ENCODE results near the gene ZNF223. TPM values are rescaled to one million over a fixed set of nuclear protein-coding genes. Genes with fewer than 3 reads are reported as not detected.
A peak's percentile ranks its signal among the peaks of the same experiment; 100 is the strongest.

Gene ZNF223
- total RNA-seq = 3.9 and 7.2 TPM in 2 replicates

DNA sequence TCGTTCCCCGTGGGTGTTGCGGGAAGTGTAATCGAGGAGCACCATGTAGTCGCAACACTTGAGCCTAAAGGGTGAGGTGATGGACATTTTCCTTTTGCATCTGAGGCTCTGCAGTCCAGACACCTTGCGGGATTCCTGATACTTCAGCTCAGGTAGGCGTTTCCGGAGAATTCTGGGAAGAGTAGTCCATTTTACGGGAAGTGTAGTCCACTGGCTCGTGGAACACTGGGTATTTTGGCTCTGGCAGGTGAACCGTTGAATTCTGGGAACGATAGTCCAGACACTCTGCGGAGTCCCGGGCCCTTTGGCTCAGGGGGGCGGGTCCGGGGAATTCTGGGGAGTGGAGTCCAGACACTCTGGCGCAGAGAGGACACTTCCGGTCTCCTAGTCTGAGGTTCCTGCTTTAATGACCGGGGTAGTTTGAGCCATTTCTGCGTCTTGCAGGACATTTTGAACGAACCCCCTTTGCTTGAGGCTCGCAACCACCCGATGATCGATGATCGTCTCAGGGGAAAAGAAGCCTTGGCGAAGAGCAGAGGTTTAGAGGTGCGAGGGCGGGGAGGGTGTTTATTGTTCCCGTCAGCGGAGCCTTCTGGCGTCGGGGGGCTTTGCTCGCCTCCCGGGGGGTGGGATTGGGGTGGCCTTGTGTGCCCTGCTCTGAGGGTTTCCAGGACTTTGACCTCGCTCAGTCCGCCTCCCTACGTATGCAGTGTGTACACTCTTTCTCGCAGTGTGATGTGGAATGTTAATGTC is at the start of gene ZNF223:
ZNF223 (plus strand) TSS at position 387 of the 753 bp plus-strand sequence. CDS start 3,141 bp downstream, outside the sequence.
- peak; percentile 58 for DNase-seq (ENCODE audit: extremely low read depth, low read depth, low spot score)

DNA sequence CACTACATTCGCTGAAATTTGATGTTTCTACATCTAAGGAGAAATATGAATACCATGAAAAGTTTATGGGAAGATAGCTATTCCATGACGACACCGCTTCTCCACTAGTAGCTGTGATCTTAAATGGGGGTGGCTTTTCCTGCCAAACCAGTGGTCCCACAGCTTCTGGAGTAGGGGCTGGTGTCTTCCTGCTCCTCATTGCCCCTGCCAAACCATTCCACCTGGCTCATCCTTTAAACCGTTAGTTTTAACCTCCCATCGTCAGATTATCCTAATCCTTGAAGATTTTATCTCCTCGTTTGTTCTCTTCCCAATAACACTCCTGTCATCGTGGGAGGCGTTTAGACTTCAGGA is 49.6 kb upstream of the ZNF223 start:
- DNase-seq (ENCODE audit: extremely low read depth, low read depth, low spot score) = no peak

DNA sequence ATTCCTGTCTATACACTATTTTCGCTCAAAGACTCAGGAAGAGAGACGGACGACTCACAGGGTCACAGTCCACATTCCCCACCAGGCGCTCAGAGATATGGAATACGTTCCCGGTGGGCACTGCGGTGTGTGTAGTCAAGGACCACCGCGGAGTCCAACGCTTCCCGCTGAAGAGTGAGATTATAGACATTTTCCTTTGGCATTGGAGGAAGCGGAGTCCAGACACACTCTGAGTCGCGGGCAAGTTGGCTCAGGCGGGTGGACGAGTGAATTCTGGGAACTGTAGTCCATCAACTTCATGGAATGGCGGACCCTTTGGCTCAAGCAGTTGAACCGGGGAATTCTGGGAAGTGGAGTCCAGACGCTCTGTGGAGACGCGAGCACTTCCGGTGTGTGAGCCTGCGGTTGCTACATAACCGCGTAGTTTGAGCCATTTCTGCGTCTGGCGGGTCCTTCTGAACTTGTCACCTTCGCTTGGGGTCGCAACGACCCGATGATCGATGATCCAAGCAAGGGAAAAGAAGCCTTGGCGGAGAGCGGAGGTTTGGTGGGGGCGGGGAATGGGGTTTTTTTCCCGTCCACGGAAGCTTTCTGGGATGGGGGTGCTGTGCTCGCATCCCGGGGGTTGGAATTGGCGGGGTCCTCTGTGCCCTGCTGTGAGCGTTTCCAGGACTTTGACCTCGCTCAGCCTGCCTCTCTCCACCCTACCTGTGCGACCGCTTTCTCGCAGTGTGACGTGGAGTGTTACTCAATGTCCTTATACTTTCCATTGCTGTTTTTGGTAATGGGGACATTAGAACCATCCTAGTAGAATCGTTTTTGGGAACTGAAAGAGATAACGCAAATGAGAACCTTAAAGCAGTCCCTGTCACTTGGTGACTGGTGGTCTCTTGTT is 49.0 kb upstream of the ZNF223 start, which contains the start of gene ZNF230:
ZNF230 (plus strand) TSS at position 392 of the 895 bp plus-strand sequence. CDS start 4,122 bp downstream, outside the sequence.
- DNase-seq (ENCODE audit: extremely low read depth, low read depth, low spot score) = peak; percentile 82

DNA sequence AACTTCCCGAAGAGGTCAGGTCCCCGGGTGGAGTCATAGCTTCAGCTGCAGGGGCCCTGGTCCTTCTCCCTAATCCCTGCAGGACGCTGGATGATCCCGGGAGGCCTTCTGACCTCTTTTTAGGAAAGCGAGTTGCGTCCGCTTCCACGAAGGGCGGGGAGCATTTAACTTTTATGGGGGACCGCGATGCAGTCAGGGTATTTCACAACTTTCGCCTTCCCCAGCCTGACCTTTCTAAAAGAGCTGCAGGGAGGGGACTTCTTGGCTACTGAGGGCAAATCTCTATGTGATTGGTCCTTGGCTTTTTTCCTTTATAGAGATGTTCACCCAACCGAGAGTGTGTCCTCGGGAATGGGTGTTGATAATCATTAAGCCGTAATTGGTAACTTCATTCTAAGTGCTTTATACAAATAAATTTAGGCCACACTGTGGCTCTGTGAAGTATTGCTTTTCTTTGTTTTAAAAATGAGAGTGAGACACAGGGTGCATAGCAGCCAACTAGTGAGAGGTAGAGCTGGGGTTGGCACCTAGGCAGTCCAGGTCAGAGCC is 48.3 kb upstream of the ZNF223 start:
- no peak for DNase-seq (ENCODE audit: extremely low read depth, low read depth, low spot score)

DNA sequence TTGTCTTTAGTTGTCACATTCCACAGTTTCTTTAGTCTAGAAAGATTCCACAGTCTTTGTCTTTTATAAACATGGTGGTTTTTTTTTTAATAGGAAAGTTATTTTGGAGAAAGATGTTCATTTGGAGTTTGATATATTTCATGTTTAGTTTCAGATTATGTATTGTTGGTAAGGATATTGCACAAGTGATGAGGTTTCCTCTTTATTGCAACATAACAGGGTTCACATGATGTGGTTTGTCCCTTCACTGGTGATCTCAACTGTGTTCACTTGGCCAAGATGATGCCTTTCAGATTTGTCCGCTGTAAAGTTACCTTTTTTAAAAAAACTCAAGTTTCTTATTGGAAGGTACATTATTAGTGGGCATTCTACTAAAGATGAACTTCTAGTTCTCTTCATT is 45.9 kb upstream of the ZNF223 start:
- no peak for DNase-seq (ENCODE audit: extremely low read depth, low read depth, low spot score)

DNA sequence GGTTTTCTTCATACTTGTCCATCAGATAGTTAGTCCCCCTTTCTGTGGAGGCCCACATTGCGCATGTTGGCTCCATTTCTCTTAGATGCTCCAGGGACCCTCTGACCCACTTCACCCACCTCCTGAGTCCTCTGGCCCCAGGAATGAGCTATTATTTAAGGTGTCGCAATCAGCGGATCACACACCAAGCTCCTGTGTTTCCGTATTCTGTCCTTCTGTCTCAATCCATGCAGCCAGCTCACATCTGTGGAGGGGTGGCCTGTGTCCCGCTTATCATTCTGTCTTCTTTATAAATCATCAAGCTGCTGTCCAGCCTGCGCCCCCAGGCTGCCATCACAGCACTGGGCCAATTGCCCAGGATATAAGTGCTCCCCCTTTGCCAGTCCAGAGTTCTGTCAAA is 44.4 kb upstream of the ZNF223 start:
- no peak for DNase-seq (ENCODE audit: extremely low read depth, low read depth, low spot score)

DNA sequence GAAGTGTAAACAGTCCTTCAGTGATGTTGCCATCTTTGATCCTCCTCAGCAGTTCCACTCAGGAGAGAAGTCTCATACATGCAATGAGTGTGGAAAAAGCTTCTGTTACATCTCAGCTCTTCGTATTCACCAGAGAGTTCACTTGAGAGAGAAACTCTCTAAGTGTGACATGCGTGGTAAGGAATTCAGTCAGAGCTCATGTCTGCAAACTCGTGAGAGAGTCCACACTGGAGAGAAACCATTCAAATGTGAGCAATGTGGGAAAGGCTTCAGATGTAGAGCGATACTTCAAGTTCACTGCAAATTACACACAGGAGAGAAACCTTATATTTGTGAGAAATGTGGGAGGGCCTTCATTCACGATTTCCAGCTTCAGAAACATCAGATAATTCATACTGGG is 41.4 kb upstream of the ZNF223 start:
- no peak for DNase-seq (ENCODE audit: extremely low read depth, low read depth, low spot score)

DNA sequence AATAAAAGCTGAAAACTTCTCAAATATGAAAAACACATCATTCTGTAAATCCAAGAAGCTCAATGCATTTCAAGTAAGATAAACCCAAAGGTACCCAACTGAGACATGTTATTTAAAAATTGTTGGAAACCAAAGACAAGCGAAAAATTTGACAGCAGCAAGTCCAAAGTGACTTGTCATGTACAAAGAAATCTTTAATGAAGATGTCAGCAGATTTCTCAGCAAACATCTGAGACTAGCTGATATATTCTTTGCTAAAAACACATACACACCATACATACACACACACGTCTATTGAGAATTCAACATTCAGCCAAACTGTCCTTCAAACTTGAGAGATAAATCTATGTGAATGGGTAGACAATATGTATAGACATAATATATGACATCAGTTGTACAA is 32.3 kb upstream of the ZNF223 start:
- DNase-seq (ENCODE audit: extremely low read depth, low read depth, low spot score) = no peak

DNA sequence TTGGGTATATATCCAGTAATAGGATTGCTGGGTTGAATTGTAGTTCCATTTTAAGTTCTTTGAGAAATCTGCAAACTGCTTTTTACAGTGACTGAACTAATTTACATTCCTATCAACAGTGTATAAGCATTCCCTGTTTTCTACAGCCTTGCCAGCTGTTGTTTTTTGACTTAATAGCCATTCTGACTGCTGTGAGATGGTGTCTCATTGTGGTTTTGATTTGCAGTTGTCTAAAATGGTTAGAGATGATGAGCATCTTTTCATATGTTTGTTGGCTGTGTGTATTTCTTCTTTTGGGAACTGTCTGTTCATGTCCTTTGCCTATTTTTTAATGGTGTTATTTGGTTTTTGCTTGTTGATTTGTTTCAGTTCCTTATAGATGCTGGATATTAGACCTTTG is 30.6 kb upstream of the ZNF223 start:
- no peak for DNase-seq (ENCODE audit: extremely low read depth, low read depth, low spot score)

DNA sequence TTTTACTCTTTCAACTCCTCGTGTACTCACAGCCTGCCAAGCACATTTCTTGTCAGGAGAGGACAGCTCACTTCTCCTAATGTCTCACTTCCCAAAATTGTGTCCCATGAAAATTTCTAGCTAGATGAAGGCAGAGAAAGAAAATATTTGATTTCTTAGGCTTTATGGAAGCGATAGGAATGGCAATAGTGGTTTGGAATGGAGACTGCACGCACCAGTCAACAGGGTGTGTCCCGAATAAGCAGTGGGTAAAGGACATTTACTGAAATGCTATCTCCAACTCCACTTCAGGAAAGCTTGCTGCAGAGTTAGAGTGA is 27.0 kb upstream of the ZNF223 start:
- DNase-seq (ENCODE audit: extremely low read depth, low read depth, low spot score) = no peak

DNA sequence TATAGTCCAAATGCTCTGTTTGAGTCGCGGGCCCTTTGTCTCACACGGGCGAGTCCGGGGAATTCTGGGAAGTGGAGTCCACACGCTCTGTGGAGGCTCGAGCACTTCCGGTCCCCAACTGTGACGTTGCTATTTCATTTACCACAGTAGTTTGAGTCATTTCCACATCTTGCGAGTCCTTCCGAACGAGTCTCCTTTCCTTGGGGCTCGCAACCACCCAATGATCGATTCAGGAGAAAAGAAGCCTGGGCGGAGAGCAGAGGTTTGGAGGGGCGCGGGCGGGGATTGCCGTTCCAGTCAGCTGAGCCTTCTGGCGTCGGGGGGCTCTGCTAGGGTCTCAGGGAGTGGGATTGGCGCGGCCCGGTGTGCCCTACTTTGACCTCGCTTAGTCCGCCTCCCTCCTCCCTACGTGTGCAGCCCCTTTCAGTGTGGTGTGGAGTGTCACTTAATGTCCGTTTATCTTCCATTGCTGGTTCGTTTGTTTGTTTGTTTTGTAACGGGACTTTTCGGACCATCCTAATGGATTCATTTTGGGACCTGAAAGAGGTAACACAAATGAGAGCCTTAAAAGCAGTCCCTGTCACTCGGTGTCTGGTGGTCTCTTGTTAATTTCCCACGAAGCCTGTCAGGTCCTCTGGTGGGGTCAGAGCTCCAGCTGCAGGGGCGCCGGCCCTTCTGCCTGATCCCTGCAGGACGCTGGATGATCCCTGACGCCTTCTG is 26.5 kb upstream of the ZNF223 start, which contains the start of gene ZNF222:
ZNF222 (plus strand) TSS at position 163 of the 720 bp plus-strand sequence; CDS start at position 221, 58 bp downstream.
- DNase-seq (ENCODE audit: extremely low read depth, low read depth, low spot score) = peak; percentile 80

DNA sequence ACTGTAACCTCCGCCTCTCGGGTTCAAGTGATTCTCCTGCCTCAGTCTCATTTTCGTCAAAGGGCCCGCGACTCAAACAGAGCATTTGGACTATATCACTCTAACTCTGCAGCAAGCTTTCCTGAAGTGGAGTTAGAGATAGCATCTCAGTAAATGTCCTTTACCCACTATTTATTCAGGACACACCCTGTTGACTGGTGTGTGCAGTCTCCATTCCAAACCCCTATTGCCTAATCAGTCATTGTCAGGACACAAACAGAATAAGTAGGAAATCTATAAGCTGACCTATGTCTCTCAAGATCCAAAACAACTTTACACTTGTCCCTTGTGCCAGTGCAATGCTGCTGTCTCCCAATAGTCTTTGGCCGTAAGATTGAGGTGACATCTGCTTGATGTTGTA is 25.2 kb upstream of the ZNF223 start:
- DNase-seq (ENCODE audit: extremely low read depth, low read depth, low spot score) = no peak

DNA sequence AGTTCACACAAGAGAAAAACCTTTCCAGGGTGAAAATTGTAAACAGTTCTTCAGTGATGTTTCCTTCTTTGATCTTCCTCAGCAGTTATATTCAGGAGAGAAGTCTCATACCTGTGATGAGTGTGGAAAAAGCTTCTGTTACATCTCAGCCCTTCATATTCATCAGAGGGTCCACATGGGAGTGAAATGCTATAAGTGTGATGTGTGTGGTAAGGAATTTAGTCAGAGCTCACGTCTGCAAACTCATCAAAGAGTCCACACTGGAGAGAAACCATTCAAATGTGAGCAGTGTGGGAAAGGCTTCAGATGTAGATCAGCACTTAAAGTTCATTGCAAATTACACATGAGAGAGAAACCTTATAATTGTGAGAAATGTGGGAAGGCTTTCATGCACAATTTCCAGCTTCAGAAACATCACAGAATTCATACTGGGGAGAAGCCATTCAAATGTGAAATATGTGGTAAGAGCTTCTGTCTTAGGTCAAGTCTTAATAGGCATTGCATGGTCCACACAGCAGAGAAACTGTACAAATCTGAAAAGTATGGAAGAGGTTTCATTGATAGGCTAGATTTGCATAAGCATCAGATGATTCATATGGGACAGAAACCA is 19.7 kb upstream of the ZNF223 start:
- no peak for DNase-seq (ENCODE audit: extremely low read depth, low read depth, low spot score)

DNA sequence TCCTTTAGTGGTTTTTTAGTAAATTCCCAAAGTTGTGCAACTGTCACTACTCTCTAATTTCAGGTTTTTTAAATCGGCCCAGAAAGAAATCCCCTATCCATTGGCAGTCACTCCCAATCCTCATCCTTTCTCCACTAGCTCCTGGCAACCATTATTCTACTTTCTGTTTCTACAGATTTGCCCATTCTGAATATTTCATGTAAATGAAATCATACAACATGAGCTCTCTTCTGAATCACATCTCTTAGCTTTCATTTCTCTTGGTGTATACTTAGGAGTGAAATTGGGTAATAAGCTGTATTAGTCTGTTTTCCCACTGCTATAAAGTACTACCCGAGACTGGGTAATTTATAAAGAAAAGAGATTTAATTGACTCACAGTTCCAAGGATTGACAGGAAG is 9.7 kb upstream of the ZNF223 start:
- no peak for DNase-seq (ENCODE audit: extremely low read depth, low read depth, low spot score)

DNA sequence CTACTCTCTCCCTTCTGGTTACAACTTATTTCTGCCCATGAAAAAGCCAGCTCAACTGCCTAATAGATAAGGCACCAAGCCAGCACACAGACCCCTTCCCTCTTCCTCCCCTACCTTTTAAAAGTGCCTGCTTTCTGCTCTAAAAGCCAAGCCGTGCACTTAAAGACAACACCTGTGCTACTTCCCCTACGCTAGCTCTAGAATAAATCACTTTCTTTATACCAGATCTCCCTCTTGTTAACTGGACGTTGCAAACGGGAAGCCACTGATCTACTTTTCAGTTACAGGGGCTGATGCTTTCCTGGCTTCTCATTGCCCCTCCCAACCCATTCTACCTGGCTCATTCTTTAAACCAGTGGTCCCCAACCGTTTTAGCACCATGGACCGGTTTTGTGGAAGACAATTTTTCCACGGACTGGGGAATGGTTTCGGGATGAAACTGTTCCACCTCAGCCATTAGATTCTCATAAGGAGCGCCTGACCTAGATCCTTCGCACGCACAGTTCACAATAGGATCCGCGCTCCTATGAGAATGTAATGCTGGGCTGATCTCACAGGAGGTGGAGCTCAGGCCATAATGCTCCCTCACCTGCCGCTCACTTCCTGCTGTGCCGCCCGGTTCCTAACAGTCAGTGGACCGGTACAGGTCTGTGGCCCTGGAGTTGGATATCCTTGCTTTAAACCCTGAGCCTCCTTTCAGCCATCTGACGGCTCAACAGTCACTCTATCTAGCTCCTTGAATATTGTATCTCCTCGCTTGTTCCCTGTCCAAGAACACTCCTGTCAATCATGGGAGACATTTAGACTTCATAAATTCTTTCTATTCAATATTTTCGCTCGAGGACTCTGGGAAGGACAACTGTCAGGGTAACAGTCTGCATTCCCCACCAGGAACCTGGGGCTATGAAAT is 841 bp upstream of the ZNF223 start:
- no peak for DNase-seq (ENCODE audit: extremely low read depth, low read depth, low spot score)

DNA sequence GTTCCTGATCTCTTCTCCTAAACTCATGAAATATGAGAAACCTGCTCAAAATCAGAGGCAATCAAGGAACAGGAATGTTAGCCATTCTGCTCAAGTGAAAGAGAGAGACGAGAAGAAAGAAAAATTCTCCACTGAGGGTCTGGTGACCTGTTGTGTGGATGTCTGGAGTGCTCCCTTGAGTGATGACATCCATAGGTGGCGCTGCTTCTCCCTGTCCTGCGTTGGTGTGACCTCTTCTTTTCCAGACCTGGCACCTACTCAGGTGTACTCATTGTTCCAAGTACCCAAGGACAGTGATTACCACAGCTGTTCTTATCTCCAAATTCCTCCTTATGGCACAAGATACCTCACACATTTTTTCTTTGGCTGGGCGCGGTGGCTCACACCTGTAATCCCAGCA is 4.0 kb downstream of the ZNF223 start:
- no peak for DNase-seq (ENCODE audit: extremely low read depth, low read depth, low spot score)

DNA sequence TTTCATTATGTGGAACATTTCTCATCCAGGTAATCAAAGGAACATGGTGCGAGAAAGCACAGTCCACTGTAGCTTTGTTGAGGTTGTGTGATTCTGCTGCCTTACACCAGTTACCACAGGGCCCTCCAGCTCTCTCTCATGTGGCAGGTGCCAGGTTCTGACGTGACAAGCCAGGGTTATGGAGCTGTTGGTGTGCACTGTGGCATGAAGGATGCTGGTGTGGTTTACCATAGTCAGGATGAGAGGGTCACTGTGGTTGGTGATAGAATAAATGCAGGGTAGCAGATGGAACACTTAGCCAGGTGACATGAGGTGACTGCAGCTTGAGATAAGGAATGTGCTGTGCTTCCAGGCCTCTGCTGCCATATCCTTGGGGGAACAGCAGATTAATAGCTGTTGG is 7.4 kb downstream of the ZNF223 start:
- no peak for DNase-seq (ENCODE audit: extremely low read depth, low read depth, low spot score)

DNA sequence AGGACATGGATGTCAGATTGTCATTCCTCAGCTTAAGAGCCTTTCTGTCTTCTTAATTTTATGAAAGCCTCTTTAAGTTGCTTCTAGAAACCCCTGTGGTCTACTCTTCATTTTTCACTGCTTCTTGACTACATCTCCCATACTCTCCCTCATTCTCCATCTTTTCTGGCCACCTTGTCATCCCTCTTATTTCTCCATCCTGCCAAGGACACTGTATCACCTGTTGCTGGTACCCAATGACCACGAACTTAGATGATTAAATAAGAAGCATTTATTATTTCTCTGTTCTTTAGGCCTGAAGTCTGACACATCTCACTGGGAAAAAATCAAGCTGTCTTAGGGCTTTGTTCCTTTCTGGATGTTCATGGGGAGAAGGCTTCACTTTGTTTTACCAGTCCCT is 9.2 kb downstream of the ZNF223 start:
- DNase-seq (ENCODE audit: extremely low read depth, low read depth, low spot score) = no peak

DNA sequence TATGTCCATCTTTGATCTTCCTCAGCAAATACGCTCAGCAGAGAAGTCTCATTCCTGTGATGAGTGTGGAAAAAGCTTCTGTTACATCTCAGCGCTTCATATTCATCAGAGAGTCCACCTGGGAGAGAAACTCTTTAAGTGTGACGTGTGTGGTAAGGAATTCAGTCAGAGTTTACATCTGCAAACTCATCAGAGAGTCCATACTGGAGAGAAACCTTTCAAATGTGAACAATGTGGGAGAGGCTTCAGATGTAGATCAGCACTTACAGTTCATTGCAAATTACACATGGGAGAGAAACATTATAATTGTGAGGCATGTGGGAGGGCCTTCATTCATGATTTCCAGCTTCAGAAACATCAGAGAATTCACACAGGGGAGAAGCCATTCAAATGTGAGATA is 14.5 kb downstream of the ZNF223 start:
- no peak for DNase-seq (ENCODE audit: extremely low read depth, low read depth, low spot score)

DNA sequence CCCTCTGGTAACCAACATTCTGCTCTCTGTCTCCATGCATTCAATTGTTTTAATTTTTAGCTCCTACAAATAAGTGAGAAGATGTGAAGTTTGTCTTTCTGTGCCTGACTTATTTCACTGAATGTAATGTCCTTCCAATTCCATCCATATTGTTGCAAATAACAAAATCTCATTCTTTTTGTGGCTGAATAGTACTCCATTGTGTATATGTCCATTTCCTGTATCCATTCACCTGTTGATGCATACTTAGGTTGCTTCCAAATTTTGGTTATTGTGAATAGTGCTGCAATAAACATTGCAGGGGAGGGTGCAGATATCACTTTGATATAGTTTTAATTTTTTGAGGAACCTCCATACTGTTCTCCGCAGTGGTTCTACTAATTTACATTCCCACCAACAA is 17.6 kb downstream of the ZNF223 start:
- no peak for DNase-seq (ENCODE audit: extremely low read depth, low read depth, low spot score)
